Liver (tissue), 3 donors: Measurements from ENCODE around the gene TRUB1.

Experiments
- FOXA2 ChIP-seq: IDR thresholded peaks from 2 replicates; pipeline ENCODE4 v1.6.1; 2016; ENCODE audit warnings: antibody characterized with exemption
- GABPA ChIP-seq, 2 donors: IDR thresholded peaks in 1 of 2; conservative IDR thresholded peaks in 1 of 2; 2 replicates each; pipeline ENCODE4 v1.6.1; 2016; ENCODE audit warnings: antibody characterized with exemption in 2 of 2, mild to moderate bottlenecking in 1 of 2, moderate library complexity in 1 of 2
- JUND ChIP-seq, 2 donors: IDR thresholded peaks; 2 replicates each; pipeline ENCODE4 v1.6.1; 2016; ENCODE audit warnings: antibody characterized with exemption in 2 of 2
- MAX ChIP-seq: IDR thresholded peaks from 2 replicates; pipeline ENCODE4 v1.6.1; 2016; ENCODE audit warnings: antibody characterized with exemption
- RAD21 ChIP-seq, 2 donors: IDR thresholded peaks; 2 replicates each; pipeline ENCODE4 v1.6.1; 2016; ENCODE audit warnings: antibody characterized with exemption in 2 of 2, mild to moderate bottlenecking in 2 of 2
- RXRA ChIP-seq, 2 donors: IDR thresholded peaks; 2 replicates each; pipeline ENCODE4 v1.6.1; 2017 to 2018; ENCODE audit warnings: antibody characterized with exemption in 2 of 2, mild to moderate bottlenecking in 1 of 2
- SP1 ChIP-seq: IDR thresholded peaks from 2 replicates; pipeline ENCODE4 v1.6.1; 2018; ENCODE audit warnings: antibody characterized with exemption, mild to moderate bottlenecking
- TAF1 ChIP-seq: conservative IDR thresholded peaks from 2 replicates; pipeline ENCODE4 v1.6.1; 2016; ENCODE audit warnings: antibody characterized with exemption, mild to moderate bottlenecking
- YY1 ChIP-seq: IDR thresholded peaks from 2 replicates; pipeline ENCODE4 v1.6.1; 2016; ENCODE audit warnings: antibody characterized with exemption, mild to moderate bottlenecking
- TF ChIP-seq, protein P1 (sequence below): fragments of 150-350 bp; IDR thresholded peaks from 2 replicates; pipeline ENCODE4 v1.5.1; 2017; ENCODE audit warnings: improper control_type of control experiment, low read depth, low read length; ENCODE audit not compliant: missing input control
- TF ChIP-seq, protein P2 (sequence below): IDR thresholded peaks from 2 replicates; pipeline ENCODE4 v1.6.1; 2016; ENCODE audit warnings: antibody characterized with exemption
- TF ChIP-seq, protein P3 (sequence below): IDR thresholded peaks from 2 replicates; pipeline ENCODE4 v1.6.1; 2016; ENCODE audit warnings: antibody characterized with exemption, mild to moderate bottlenecking
- donor health status: healthy.
- donor health status: healthy.

DNA sequence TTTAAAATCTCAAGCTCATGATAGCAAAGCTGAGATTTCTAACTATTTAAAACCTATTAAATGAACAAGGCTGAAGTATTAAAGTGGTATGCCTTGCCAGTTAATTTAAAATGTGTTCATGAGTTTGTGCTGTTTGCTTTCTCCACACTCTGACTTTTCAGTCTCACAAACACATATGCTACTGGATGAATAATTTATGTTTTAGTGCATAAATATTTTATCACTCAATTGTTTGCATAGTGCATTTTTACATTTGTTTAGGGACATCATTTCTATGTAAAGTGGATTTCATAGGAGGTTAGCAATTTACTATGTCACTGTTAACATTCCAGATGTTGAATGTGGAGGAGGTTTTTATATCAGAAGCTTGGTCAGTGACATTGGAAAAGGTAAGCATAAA is 36.0 kb downstream of the TRUB1 start:
- TF ChIP-seq TAF1 (no peak), MAX (no peak), RAD21 (IDR thresholded peaks at IDR 0.05) (no peak), FOXA2 (no peak), YY1 (no peak), SP1 (no peak), GABPA (IDR thresholded peaks at IDR 0.05 in 1 of 2, conservative IDR thresholded peaks at IDR 0.05 in 1 of 2) (no peak), RXRA (IDR thresholded peaks at IDR 0.05) (no peak), JUND (IDR thresholded peaks at IDR 0.05) (no peak)
- TF ChIP-seq, protein P1, sequence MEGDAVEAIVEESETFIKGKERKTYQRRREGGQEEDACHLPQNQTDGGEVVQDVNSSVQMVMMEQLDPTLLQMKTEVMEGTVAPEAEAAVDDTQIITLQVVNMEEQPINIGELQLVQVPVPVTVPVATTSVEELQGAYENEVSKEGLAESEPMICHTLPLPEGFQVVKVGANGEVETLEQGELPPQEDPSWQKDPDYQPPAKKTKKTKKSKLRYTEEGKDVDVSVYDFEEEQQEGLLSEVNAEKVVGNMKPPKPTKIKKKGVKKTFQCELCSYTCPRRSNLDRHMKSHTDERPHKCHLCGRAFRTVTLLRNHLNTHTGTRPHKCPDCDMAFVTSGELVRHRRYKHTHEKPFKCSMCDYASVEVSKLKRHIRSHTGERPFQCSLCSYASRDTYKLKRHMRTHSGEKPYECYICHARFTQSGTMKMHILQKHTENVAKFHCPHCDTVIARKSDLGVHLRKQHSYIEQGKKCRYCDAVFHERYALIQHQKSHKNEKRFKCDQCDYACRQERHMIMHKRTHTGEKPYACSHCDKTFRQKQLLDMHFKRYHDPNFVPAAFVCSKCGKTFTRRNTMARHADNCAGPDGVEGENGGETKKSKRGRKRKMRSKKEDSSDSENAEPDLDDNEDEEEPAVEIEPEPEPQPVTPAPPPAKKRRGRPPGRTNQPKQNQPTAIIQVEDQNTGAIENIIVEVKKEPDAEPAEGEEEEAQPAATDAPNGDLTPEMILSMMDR: no peak
- TF ChIP-seq, protein P2, sequence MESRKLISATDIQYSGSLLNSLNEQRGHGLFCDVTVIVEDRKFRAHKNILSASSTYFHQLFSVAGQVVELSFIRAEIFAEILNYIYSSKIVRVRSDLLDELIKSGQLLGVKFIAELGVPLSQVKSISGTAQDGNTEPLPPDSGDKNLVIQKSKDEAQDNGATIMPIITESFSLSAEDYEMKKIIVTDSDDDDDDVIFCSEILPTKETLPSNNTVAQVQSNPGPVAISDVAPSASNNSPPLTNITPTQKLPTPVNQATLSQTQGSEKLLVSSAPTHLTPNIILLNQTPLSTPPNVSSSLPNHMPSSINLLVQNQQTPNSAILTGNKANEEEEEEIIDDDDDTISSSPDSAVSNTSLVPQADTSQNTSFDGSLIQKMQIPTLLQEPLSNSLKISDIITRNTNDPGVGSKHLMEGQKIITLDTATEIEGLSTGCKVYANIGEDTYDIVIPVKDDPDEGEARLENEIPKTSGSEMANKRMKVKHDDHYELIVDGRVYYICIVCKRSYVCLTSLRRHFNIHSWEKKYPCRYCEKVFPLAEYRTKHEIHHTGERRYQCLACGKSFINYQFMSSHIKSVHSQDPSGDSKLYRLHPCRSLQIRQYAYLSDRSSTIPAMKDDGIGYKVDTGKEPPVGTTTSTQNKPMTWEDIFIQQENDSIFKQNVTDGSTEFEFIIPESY: no peak
- TF ChIP-seq, protein P3, sequence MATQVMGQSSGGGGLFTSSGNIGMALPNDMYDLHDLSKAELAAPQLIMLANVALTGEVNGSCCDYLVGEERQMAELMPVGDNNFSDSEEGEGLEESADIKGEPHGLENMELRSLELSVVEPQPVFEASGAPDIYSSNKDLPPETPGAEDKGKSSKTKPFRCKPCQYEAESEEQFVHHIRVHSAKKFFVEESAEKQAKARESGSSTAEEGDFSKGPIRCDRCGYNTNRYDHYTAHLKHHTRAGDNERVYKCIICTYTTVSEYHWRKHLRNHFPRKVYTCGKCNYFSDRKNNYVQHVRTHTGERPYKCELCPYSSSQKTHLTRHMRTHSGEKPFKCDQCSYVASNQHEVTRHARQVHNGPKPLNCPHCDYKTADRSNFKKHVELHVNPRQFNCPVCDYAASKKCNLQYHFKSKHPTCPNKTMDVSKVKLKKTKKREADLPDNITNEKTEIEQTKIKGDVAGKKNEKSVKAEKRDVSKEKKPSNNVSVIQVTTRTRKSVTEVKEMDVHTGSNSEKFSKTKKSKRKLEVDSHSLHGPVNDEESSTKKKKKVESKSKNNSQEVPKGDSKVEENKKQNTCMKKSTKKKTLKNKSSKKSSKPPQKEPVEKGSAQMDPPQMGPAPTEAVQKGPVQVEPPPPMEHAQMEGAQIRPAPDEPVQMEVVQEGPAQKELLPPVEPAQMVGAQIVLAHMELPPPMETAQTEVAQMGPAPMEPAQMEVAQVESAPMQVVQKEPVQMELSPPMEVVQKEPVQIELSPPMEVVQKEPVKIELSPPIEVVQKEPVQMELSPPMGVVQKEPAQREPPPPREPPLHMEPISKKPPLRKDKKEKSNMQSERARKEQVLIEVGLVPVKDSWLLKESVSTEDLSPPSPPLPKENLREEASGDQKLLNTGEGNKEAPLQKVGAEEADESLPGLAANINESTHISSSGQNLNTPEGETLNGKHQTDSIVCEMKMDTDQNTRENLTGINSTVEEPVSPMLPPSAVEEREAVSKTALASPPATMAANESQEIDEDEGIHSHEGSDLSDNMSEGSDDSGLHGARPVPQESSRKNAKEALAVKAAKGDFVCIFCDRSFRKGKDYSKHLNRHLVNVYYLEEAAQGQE: no peak
